ENCODE results near the gene KLHL24. TPM values are rescaled to one million over a fixed set of nuclear protein-coding genes. Genes with fewer than 3 reads are reported as not detected.

The KLHL24 gene
- total and polyA plus RNA-seq, 2 of the 4 experiments (the other 2 are of a cell fraction): 5.7 to 25.6 TPM

DNA sequence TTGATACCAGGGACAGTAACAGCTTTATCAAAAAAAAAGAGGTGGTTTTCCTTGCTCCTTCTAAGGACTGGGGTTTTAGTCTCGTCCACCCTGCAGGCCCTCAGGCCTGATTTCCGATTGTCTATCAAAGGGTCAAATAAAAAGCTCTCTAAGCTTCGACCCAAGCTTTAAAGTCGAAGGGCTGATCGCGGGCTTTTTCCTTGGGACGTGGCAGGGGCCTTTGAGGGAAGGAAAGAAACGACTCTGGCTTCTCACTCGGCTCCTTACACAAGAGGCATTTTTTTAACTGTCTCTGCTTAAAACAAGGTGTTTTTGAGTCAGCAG, 354 bp upstream of the KLHL24 start:
- no peak for DNase-seq
- ChIA-PET CTCF (no interaction called here), POLR2A (ENCODE audit: unreplicated experiment) (no interaction called here)
- peak overlapping the region; percentile 95 to 98 for H4K8ac ChIP-seq (ENCODE audit: low read depth in 2 of 2, low read length in 2 of 2)
- WGBS, 2 experiments (ENCODE audit: extremely low coverage in 2 of 2, insufficient read length in 1 of 2): 13% methylated on average over 3 of the region's 9 CpGs; no CpG with 5 or more reads in 1 of the 2 experiments
- H2BK15ac ChIP-seq (ENCODE audit: low read depth, low read length): peak overlapping the region; percentile 40; the same call in 1 of the 3 replicates
- dilution Hi-C loops (cut with HindIII; ENCODE audit: low sequenced_read_pairs, unreplicated experiment) (no loop called here), intact Hi-C loops (cut with micrococcal nuclease) (loop anchor here (2.0 kb wide), 1 partner anchor 64 kb away; no protein-coding TSS in a partner anchor), in situ Hi-C loops (cut with MboI; ENCODE audit: low sequenced_read_pairs) (no loop called here)
- peak overlapping the region; percentile 96 for H2AFZ ChIP-seq (replicated peaks; ENCODE audit: low read length, poor library complexity)
- peak overlapping the region; percentile 10 for H2AK9ac ChIP-seq (replicated peaks; ENCODE audit: low read depth, low read length, poor library complexity)
- no TSS peak for BruUV-seq (replicated peaks)
- H3K9me1 ChIP-seq (ENCODE audit: insufficient read depth, low read length): no peaks in the 10 kb centered on the region
- H3K36me3 ChIP-seq (ENCODE audit: control insufficient read depth, insufficient read depth, low read length): no peaks in the 10 kb centered on the region
- H2BK5ac ChIP-seq (ENCODE audit: low read depth, low read length, poor library complexity, severe bottlenecking): peak overlapping the region; percentile 37
- peak overlapping the region; percentile 68 for H4K91ac ChIP-seq (ENCODE audit: insufficient read depth, low read depth, low read length)
- H3K18ac ChIP-seq (ENCODE audit: low read depth, low read length): peak overlapping the region; percentile 16
- H4K20me1 ChIP-seq (ENCODE audit: insufficient read depth, low read length): no peaks in the 10 kb centered on the region; the same call in 1 of the 2 replicates
- H3K9ac ChIP-seq (ENCODE audit: low read depth, low read length): peak overlapping the region; percentile 11
- H4K5ac ChIP-seq (ENCODE audit: low read depth, low read length): peak overlapping the region; percentile 77
- H3K27me3 ChIP-seq (ENCODE audit: control insufficient read depth, insufficient read depth, low read length): no peaks in the 10 kb centered on the region
- peak overlapping the region; percentile 85 for H3K4me3 ChIP-seq (ENCODE audit: insufficient read depth, low read depth, low read length)
- H3K4me1 ChIP-seq (ENCODE audit: control insufficient read depth, insufficient read depth, low read length): no peaks in the 10 kb centered on the region
- H3K23ac ChIP-seq (ENCODE audit: low read depth, low read length): peak overlapping the region; percentile 86
- peak overlapping the region; percentile 38; the same call in 1 of the 2 replicates for H3K27ac ChIP-seq (ENCODE audit: insufficient read depth, low read length)
- peaks cover 3 to 8% of the 10 kb centered on the region in 2 experiments; a peak in 2 of 4 replicates for H3K79me1 ChIP-seq (ENCODE audit: low read depth in 1 of 2, low read length in 2 of 2)
- H3K56ac ChIP-seq (ENCODE audit: extremely low read depth, insufficient read depth, low read length): peak overlapping the region; percentile 29
- H3K9me3 ChIP-seq (ENCODE audit: control insufficient read depth, insufficient read depth, low read length): no peaks in the 10 kb centered on the region
- peak overlapping the region; percentile 91 for H3K14ac ChIP-seq (replicated peaks; ENCODE audit: low read depth, low read length)
- H2BK20ac ChIP-seq (ENCODE audit: low read depth, low read length): no peak overlapping the region
- peak overlapping the region; percentile 74 for H3K4ac ChIP-seq (ENCODE audit: low read depth, low read length)
- H3K4me2 ChIP-seq (ENCODE audit: low read depth, low read length): peak overlapping the region; percentile 72
- TF ChIP-seq SMC3 (IDR thresholded peaks at IDR 0.05; ENCODE audit: low read depth, low read length) (no peak), FOS (IDR thresholded peaks at IDR 0.05; ENCODE audit: low read depth, low read length) (no peak), POLR2A (IDR thresholded peaks at IDR 0.05; ENCODE audit: low read depth, low read length) (no peak), MAZ (IDR thresholded peaks at IDR 0.05; ENCODE audit: borderline replicate concordance, low read depth, low read length) (no peak), BHLHE40 (IDR thresholded peaks at IDR 0.05; ENCODE audit: low read depth, low read length) (no peak), RAD21 (IDR thresholded peaks at IDR 0.05; ENCODE audit: low read length) (no peak), RCOR1 (IDR thresholded peaks at IDR 0.05; ENCODE audit: insufficient replicate concordance, low read length) (no peak), MAFK (IDR thresholded peaks at IDR 0.05; ENCODE audit: low read depth, low read length) (no peak), MXI1 (IDR thresholded peaks at IDR 0.05; ENCODE audit: borderline replicate concordance, low read depth, low read length) (no peak), CHD1 (IDR thresholded peaks at IDR 0.05; ENCODE audit: low read depth, low read length) (no peak), NFE2L2 (IDR thresholded peaks at IDR 0.05; ENCODE audit: low read depth, low read length) (no peak), RFX5 (IDR thresholded peaks at IDR 0.05; ENCODE audit: low read depth, low read length) (no peak), CEBPB (IDR thresholded peaks at IDR 0.05; ENCODE audit: low read depth, low read length) (no peak)
- TF ChIP-seq, protein P1, sequence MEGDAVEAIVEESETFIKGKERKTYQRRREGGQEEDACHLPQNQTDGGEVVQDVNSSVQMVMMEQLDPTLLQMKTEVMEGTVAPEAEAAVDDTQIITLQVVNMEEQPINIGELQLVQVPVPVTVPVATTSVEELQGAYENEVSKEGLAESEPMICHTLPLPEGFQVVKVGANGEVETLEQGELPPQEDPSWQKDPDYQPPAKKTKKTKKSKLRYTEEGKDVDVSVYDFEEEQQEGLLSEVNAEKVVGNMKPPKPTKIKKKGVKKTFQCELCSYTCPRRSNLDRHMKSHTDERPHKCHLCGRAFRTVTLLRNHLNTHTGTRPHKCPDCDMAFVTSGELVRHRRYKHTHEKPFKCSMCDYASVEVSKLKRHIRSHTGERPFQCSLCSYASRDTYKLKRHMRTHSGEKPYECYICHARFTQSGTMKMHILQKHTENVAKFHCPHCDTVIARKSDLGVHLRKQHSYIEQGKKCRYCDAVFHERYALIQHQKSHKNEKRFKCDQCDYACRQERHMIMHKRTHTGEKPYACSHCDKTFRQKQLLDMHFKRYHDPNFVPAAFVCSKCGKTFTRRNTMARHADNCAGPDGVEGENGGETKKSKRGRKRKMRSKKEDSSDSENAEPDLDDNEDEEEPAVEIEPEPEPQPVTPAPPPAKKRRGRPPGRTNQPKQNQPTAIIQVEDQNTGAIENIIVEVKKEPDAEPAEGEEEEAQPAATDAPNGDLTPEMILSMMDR (conservative IDR thresholded peaks at IDR 0.05; ENCODE audit: low read depth, low read length): no peak
- TF ChIP-seq, protein P2, sequence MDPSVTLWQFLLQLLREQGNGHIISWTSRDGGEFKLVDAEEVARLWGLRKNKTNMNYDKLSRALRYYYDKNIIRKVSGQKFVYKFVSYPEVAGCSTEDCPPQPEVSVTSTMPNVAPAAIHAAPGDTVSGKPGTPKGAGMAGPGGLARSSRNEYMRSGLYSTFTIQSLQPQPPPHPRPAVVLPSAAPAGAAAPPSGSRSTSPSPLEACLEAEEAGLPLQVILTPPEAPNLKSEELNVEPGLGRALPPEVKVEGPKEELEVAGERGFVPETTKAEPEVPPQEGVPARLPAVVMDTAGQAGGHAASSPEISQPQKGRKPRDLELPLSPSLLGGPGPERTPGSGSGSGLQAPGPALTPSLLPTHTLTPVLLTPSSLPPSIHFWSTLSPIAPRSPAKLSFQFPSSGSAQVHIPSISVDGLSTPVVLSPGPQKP (IDR thresholded peaks at IDR 0.05; ENCODE audit: borderline replicate concordance, low read depth, low read length): no peak
- TF ChIP-seq, protein P3, sequence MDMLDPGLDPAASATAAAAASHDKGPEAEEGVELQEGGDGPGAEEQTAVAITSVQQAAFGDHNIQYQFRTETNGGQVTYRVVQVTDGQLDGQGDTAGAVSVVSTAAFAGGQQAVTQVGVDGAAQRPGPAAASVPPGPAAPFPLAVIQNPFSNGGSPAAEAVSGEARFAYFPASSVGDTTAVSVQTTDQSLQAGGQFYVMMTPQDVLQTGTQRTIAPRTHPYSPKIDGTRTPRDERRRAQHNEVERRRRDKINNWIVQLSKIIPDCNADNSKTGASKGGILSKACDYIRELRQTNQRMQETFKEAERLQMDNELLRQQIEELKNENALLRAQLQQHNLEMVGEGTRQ (IDR thresholded peaks at IDR 0.05; ENCODE audit: low read depth, low read length): no peak
- peak overlapping the region; percentile 78 for H2BK120ac ChIP-seq (ENCODE audit: low read depth, low read length)
- H2AK5ac ChIP-seq (ENCODE audit: low read depth, low read length): no peak overlapping the region
- peak; percentile 1 for ATAC-seq (ENCODE audit: low read depth)
